GM19035 (cell line): ENCODE results near the gene KYNU.
"Not testable (repeated sequence)": the region's sequence is repeated elsewhere in the genome, so short reads cannot be mapped to it uniquely, and the experiment has no call there.

Experiments used
- ATAC-seq: cut with Tn5 transposase; IDR thresholded peaks from one replicate; pipeline ENCODE4 v1.9.1; 2021; ENCODE audit not compliant: unreplicated experiment

KYNU gene

GRCh38 chr2:142877216-142877838 lies at the start of gene KYNU:
TSS of gene KYNU (plus strand) at chr2:142877664. CDS start at chr2:142885368, 7,704 bp downstream.
- peak; percentile 61 for ATAC-seq

- ATAC-seq: no peak
Observed at GRCh38 chr2:142834021-142834420, 43.4 kb upstream of the KYNU start.

GRCh38 chr2:142840436-142840835 lies 37.0 kb upstream of the KYNU start:
- no peak for ATAC-seq

- ATAC-seq: no peak
Observed at GRCh38 chr2:142841788-142842187, 35.7 kb upstream of the KYNU start.

GRCh38 chr2:142842369-142842768 lies 35.1 kb upstream of the KYNU start:
- ATAC-seq: no peak

- no peak for ATAC-seq
Observed at GRCh38 chr2:142843731-142844130, 33.7 kb upstream of the KYNU start.

- ATAC-seq: no peak
Observed at GRCh38 chr2:142848023-142848606, 29.3 kb upstream of the KYNU start.

- ATAC-seq: no peak
Observed at GRCh38 chr2:142849820-142850219, 27.6 kb upstream of the KYNU start.

GRCh38 chr2:142853912-142854311 lies 23.6 kb upstream of the KYNU start:
- no peak for ATAC-seq

- ATAC-seq: no peak
Observed at GRCh38 chr2:142857256-142858164, 20.0 kb upstream of the KYNU start.

GRCh38 chr2:142858961-142859360 lies 18.5 kb upstream of the KYNU start:
- ATAC-seq: no peak

GRCh38 chr2:142862299-142862698 lies 15.2 kb upstream of the KYNU start:
- no peak for ATAC-seq

GRCh38 chr2:142862847-142863246 lies 14.6 kb upstream of the KYNU start:
- ATAC-seq: no peak

GRCh38 chr2:142863485-142863961 lies 13.9 kb upstream of the KYNU start:
- ATAC-seq: no peak

GRCh38 chr2:142864605-142865004 lies 12.9 kb upstream of the KYNU start:
- not testable (repeated sequence) for ATAC-seq

GRCh38 chr2:142865924-142866323 lies 11.5 kb upstream of the KYNU start:
- peak; percentile 84 for ATAC-seq

- ATAC-seq: peak; percentile 26
Observed at GRCh38 chr2:142866426-142866825, 11.0 kb upstream of the KYNU start.

GRCh38 chr2:142867136-142867535 lies 10.3 kb upstream of the KYNU start:
- ATAC-seq: no peak

GRCh38 chr2:142868229-142868762 lies 9.2 kb upstream of the KYNU start:
- ATAC-seq: peak; percentile 32

GRCh38 chr2:142869065-142869460 lies 8.4 kb upstream of the KYNU start:
- not testable (repeated sequence) for ATAC-seq

- ATAC-seq: no peak
Observed at GRCh38 chr2:142869461-142870106, 7.9 kb upstream of the KYNU start.
